Suprapubic skin (tissue), 3 donors: ENCODE results near the gene KRT73.

Experiments
- EP300 ChIP-seq: sonication (generic); formaldehyde crosslinking; IDR thresholded peaks from one replicate; pipeline ENCODE4 v1.6.1; 2017; ENCODE audit warnings: antibody characterized with exemption
- TF ChIP-seq, protein P1 (sequence below), 2 donors: fragments of 200-600 bp in 1 of 2; fragments of 450-650 bp in 1 of 2; sonication (generic) in 1 of 2; IDR thresholded peaks; one replicate each; pipeline ENCODE4 v1.5.1; 2016 to 2019; ENCODE audit warnings: antibody characterized with exemption in 2 of 2, mild to moderate bottlenecking in 1 of 2, moderate library complexity in 1 of 2

DNA sequence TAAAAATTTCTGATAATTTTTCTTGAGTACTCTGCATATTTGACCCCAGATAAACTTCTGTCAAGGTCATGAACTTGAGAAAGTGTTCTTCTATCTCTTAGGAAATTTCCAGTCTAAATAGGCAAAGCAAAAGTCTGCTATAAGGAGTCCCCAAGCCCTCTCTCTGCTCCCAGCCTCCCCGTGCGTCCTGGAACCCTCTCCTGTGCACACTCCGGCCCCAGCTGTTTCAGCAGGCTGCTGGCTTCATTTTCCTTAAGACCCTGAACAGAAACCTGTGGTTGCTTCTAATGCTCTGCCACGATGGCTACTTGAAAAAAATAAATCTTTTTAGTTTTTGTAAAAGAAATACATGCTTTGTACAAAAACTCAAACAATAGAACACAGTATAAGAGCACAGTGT, 18.9 kb upstream of the KRT73 start:
- TF ChIP-seq EP300, result no peak
- TF ChIP-seq, protein P1, sequence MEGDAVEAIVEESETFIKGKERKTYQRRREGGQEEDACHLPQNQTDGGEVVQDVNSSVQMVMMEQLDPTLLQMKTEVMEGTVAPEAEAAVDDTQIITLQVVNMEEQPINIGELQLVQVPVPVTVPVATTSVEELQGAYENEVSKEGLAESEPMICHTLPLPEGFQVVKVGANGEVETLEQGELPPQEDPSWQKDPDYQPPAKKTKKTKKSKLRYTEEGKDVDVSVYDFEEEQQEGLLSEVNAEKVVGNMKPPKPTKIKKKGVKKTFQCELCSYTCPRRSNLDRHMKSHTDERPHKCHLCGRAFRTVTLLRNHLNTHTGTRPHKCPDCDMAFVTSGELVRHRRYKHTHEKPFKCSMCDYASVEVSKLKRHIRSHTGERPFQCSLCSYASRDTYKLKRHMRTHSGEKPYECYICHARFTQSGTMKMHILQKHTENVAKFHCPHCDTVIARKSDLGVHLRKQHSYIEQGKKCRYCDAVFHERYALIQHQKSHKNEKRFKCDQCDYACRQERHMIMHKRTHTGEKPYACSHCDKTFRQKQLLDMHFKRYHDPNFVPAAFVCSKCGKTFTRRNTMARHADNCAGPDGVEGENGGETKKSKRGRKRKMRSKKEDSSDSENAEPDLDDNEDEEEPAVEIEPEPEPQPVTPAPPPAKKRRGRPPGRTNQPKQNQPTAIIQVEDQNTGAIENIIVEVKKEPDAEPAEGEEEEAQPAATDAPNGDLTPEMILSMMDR (IDR thresholded peaks at IDR 0.05), result no peak
